ENCODE measurements around the gene MAP7. TPM values are rescaled to one million over a fixed set of nuclear protein-coding genes. Genes with fewer than 3 reads are reported as not detected.

The MAP7 gene
- total and polyA plus RNA-seq, 4 donors: 3.2 to 17.5 (median 8.3) TPM

DNA sequence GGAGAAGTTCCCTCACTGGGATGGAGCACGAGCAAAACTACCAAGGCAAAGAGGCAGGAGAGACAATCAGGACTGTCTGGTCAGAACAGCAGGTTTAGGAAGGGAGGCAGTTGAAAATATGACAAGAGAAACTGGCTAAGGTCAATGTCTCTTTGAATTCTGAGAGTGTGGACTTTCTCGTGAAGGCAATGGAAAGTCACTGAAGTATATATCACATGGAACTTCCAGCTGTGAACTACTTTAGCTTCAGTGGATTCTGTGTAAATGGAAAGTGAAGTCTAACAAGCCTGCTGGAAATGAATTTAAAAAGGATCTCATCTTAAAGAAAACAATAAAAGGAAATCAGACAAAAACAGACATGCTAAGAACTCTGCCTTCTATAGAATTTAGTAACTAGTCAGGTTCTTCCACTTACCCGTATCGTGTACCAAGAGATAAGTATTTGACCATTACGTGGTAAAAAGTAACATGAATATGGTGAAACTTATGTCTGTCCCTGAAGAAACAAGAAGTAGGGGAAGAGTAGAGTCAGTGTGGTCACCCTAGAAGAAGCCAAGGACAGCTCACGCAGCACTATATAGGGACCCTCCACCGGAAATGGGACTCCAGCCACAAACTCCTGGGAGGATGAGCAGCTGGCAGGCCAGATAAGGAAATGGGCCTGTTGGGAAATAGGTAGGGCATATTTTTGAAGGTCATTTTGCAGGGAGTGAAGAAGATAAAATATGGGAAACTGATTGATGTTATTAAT lies 123.4 kb downstream of the MAP7 start:
- TF ChIP-seq FOXA1 (IDR thresholded peaks at IDR 0.05) (no peak), SP1 (IDR thresholded peaks at IDR 0.05) (no peak), GABPA (IDR thresholded peaks at IDR 0.05 in 1 of 2, conservative IDR thresholded peaks at IDR 0.05 in 1 of 2) (no peak), RXRA (IDR thresholded peaks at IDR 0.05) (no peak), HNF4A (conservative IDR thresholded peaks at IDR 0.05) (no peak), YY1 (IDR thresholded peaks at IDR 0.05) (no peak), TAF1 (conservative IDR thresholded peaks at IDR 0.05) (no peak), JUND (IDR thresholded peaks at IDR 0.05) (no peak), EGR1 (IDR thresholded peaks at IDR 0.05; ENCODE audit: low read depth in 2 of 2) (no peak), RAD21 (IDR thresholded peaks at IDR 0.05) (no peak), NR2F2 (IDR thresholded peaks at IDR 0.05) (no peak), HNF4G (IDR thresholded peaks at IDR 0.05) (no peak), FOXA2 (IDR thresholded peaks at IDR 0.05) (no peak)
- TF ChIP-seq, protein P1, sequence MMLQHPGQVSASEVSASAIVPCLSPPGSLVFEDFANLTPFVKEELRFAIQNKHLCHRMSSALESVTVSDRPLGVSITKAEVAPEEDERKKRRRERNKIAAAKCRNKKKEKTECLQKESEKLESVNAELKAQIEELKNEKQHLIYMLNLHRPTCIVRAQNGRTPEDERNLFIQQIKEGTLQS (IDR thresholded peaks at IDR 0.05): no peak
- TF ChIP-seq, protein P2, sequence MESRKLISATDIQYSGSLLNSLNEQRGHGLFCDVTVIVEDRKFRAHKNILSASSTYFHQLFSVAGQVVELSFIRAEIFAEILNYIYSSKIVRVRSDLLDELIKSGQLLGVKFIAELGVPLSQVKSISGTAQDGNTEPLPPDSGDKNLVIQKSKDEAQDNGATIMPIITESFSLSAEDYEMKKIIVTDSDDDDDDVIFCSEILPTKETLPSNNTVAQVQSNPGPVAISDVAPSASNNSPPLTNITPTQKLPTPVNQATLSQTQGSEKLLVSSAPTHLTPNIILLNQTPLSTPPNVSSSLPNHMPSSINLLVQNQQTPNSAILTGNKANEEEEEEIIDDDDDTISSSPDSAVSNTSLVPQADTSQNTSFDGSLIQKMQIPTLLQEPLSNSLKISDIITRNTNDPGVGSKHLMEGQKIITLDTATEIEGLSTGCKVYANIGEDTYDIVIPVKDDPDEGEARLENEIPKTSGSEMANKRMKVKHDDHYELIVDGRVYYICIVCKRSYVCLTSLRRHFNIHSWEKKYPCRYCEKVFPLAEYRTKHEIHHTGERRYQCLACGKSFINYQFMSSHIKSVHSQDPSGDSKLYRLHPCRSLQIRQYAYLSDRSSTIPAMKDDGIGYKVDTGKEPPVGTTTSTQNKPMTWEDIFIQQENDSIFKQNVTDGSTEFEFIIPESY (IDR thresholded peaks at IDR 0.05): no peak
- TF ChIP-seq, protein P3, sequence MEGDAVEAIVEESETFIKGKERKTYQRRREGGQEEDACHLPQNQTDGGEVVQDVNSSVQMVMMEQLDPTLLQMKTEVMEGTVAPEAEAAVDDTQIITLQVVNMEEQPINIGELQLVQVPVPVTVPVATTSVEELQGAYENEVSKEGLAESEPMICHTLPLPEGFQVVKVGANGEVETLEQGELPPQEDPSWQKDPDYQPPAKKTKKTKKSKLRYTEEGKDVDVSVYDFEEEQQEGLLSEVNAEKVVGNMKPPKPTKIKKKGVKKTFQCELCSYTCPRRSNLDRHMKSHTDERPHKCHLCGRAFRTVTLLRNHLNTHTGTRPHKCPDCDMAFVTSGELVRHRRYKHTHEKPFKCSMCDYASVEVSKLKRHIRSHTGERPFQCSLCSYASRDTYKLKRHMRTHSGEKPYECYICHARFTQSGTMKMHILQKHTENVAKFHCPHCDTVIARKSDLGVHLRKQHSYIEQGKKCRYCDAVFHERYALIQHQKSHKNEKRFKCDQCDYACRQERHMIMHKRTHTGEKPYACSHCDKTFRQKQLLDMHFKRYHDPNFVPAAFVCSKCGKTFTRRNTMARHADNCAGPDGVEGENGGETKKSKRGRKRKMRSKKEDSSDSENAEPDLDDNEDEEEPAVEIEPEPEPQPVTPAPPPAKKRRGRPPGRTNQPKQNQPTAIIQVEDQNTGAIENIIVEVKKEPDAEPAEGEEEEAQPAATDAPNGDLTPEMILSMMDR (IDR thresholded peaks at IDR 0.05; ENCODE audit: low read depth, low read length, missing input control): no peak
- TF ChIP-seq, protein P4, sequence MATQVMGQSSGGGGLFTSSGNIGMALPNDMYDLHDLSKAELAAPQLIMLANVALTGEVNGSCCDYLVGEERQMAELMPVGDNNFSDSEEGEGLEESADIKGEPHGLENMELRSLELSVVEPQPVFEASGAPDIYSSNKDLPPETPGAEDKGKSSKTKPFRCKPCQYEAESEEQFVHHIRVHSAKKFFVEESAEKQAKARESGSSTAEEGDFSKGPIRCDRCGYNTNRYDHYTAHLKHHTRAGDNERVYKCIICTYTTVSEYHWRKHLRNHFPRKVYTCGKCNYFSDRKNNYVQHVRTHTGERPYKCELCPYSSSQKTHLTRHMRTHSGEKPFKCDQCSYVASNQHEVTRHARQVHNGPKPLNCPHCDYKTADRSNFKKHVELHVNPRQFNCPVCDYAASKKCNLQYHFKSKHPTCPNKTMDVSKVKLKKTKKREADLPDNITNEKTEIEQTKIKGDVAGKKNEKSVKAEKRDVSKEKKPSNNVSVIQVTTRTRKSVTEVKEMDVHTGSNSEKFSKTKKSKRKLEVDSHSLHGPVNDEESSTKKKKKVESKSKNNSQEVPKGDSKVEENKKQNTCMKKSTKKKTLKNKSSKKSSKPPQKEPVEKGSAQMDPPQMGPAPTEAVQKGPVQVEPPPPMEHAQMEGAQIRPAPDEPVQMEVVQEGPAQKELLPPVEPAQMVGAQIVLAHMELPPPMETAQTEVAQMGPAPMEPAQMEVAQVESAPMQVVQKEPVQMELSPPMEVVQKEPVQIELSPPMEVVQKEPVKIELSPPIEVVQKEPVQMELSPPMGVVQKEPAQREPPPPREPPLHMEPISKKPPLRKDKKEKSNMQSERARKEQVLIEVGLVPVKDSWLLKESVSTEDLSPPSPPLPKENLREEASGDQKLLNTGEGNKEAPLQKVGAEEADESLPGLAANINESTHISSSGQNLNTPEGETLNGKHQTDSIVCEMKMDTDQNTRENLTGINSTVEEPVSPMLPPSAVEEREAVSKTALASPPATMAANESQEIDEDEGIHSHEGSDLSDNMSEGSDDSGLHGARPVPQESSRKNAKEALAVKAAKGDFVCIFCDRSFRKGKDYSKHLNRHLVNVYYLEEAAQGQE (IDR thresholded peaks at IDR 0.05): no peak
- TF ChIP-seq, protein P5, sequence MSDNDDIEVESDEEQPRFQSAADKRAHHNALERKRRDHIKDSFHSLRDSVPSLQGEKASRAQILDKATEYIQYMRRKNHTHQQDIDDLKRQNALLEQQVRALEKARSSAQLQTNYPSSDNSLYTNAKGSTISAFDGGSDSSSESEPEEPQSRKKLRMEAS (IDR thresholded peaks at IDR 0.05): no peak
- Histone ChIP-seq H3K4me3 (ENCODE audit: low read depth in 1 of 3, low read length in 3 of 3) (no peak overlapping the region), H3K27me3 (ENCODE audit: control insufficient read depth in 4 of 4, insufficient read depth in 4 of 4, low read length in 3 of 4) (no peaks in the 10 kb centered on the region), H3K9me3 (ENCODE audit: control insufficient read depth in 4 of 4, low read length in 3 of 4) (no peaks in the 10 kb centered on the region), H3K27ac (ENCODE audit: low read depth in 1 of 2, low read length in 2 of 2) (no peak overlapping the region), H3K4me1 (ENCODE audit: control insufficient read depth in 4 of 4, insufficient read depth in 4 of 4, low read length in 3 of 4) (peaks cover 0 to 7% (median 1%) of the 10 kb centered on the region in 4 donors), H3K9ac (ENCODE audit: low read depth in 1 of 2, low read length in 2 of 2) (no peak overlapping the region), H3K36me3 (ENCODE audit: control insufficient read depth in 4 of 4, insufficient read depth in 3 of 4, low read depth in 1 of 4, low read length in 3 of 4) (no peaks in the 10 kb centered on the region)
- WGBS: 85% methylated on average over 7 of the region's 7 CpGs
- DNase-seq (ENCODE audit: low spot score): no peak
